H9 (cell line): ENCODE measurements around the gene IDH1. TPM values are rescaled to one million over a fixed set of nuclear protein-coding genes. Genes with fewer than 3 reads are reported as not detected.

Source experiments
- DNase-seq: peaks from one replicate; pipeline ENCODE4 v3.0.0-alpha.2; 2017
- H2AFZ ChIP-seq: one replicate; pipeline ENCODE4 v1.6.1; 2013; ENCODE audit warnings: mild to moderate bottlenecking, low read length, control low read depth, moderate library complexity
- H2AK5ac ChIP-seq: 2 replicates; pipeline ENCODE4 v1.6.1; 2013; ENCODE audit warnings: low read length, control low read depth, mixed read lengths; ENCODE audit not compliant: insufficient read length
- H2BK120ac ChIP-seq: one replicate; pipeline ENCODE4 v1.6.1; 2013; ENCODE audit warnings: low read depth, mild to moderate bottlenecking, low read length, control low read depth, inconsistent platforms; ENCODE audit not compliant: poor library complexity, severe bottlenecking
- H2BK12ac ChIP-seq: 2 replicates; pipeline ENCODE4 v1.6.1; 2013; ENCODE audit warnings: low read length, control low read depth, mixed read lengths, low read depth; ENCODE audit not compliant: insufficient read length
- H2BK15ac ChIP-seq: 2 replicates; pipeline ENCODE4 v1.6.1; 2013; ENCODE audit warnings: low read depth, low read length, control low read depth
- H2BK20ac ChIP-seq: one replicate; pipeline ENCODE4 v1.6.1; 2013; ENCODE audit warnings: low read depth, mild to moderate bottlenecking, low read length, control low read depth, inconsistent platforms; ENCODE audit not compliant: poor library complexity, severe bottlenecking
- H2BK5ac ChIP-seq: 2 replicates; pipeline ENCODE4 v1.6.1; 2013; ENCODE audit warnings: low read length, control low read depth, mixed read lengths; ENCODE audit not compliant: insufficient read length
- H3K14ac ChIP-seq: 2 replicates; pipeline ENCODE4 v1.6.1; 2013; ENCODE audit warnings: low read length, control low read depth; ENCODE audit not compliant: insufficient read depth
- H3K18ac ChIP-seq: 2 replicates; pipeline ENCODE4 v1.6.1; 2013; ENCODE audit warnings: low read depth, mild to moderate bottlenecking, mixed read lengths, low read length, control low read depth; ENCODE audit not compliant: insufficient read length
- H3K23ac ChIP-seq: 2 replicates; pipeline ENCODE4 v1.6.1; 2013; ENCODE audit warnings: low read length, control low read depth, mixed read lengths, low read depth; ENCODE audit not compliant: insufficient read length
- H3K23me2 ChIP-seq: 2 replicates; pipeline ENCODE4 v1.6.1; 2013; ENCODE audit warnings: low read depth, mild to moderate bottlenecking, mixed read lengths, low read length, control low read depth; ENCODE audit not compliant: insufficient read length, poor library complexity, severe bottlenecking
- H3K27ac ChIP-seq: 2 replicates; pipeline ENCODE4 v1.5.1; 2013; ENCODE audit warnings: low read length, control low read depth, mixed read lengths, low read depth; ENCODE audit not compliant: insufficient read length
- H3K27me3 ChIP-seq: 2 replicates; pipeline ENCODE4 v1.6.1; 2013; ENCODE audit warnings: low read length, control low read depth, inconsistent platforms; ENCODE audit not compliant: insufficient read depth
- H3K4ac ChIP-seq: 2 replicates; pipeline ENCODE4 v1.6.1; 2013; ENCODE audit warnings: low read depth, mild to moderate bottlenecking, control low read depth, inconsistent platforms, low read length, moderate library complexity
- H3K4me1 ChIP-seq: 2 replicates; pipeline ENCODE4 v1.6.1; 2013; ENCODE audit warnings: low read length, control low read depth, inconsistent platforms; ENCODE audit not compliant: insufficient read depth
- H3K4me2 ChIP-seq: 2 replicates; pipeline ENCODE4 v1.6.1; 2013; ENCODE audit warnings: low read length, control low read depth, mixed read lengths; ENCODE audit not compliant: insufficient read length, insufficient read depth
- H3K56ac ChIP-seq: 2 replicates; pipeline ENCODE4 v1.6.1; 2013; ENCODE audit warnings: low read depth, mild to moderate bottlenecking, mixed read lengths, low read length, control low read depth; ENCODE audit not compliant: insufficient read length
- H3K79me1 ChIP-seq: 2 replicates; pipeline ENCODE4 v1.6.1; 2013; ENCODE audit warnings: low read depth, mild to moderate bottlenecking, moderate library complexity, low read length, control low read depth, inconsistent platforms; ENCODE audit not compliant: insufficient read depth, poor library complexity, severe bottlenecking
- H3K79me2 ChIP-seq: 2 replicates; pipeline ENCODE4 v1.6.1; 2013; ENCODE audit warnings: low read length, control low read depth, inconsistent platforms; ENCODE audit not compliant: insufficient read depth
- H3K9ac ChIP-seq: 2 replicates; pipeline ENCODE4 v1.6.1; 2013; ENCODE audit warnings: low read length, control low read depth, mixed read lengths; ENCODE audit not compliant: insufficient read length; ENCODE audit errors: extremely low read depth
- H3K9me3 ChIP-seq: one replicate; pipeline ENCODE4 v1.6.1; 2013; ENCODE audit warnings: low read depth, low read length, inconsistent platforms; ENCODE audit not compliant: control insufficient read depth
- H3T11ph ChIP-seq: one replicate; pipeline ENCODE4 v1.6.1; 2013; ENCODE audit warnings: mild to moderate bottlenecking, low read length, control low read depth, inconsistent platforms
- H4K20me1 ChIP-seq: one replicate; pipeline ENCODE4 v1.6.1; 2013; ENCODE audit not compliant: control insufficient read depth, insufficient read length, insufficient read depth
- H4K5ac ChIP-seq: 2 replicates; pipeline ENCODE4 v1.6.1; 2013; ENCODE audit warnings: low read depth, mild to moderate bottlenecking, mixed read lengths, low read length, control low read depth; ENCODE audit not compliant: insufficient read length
- H4K8ac ChIP-seq: replicated peaks from 2 replicates; pipeline ENCODE4 v1.6.1; 2013; ENCODE audit warnings: low read length, control low read depth, mixed read lengths, low read depth; ENCODE audit not compliant: insufficient read length
- H4K91ac ChIP-seq: 2 replicates; pipeline ENCODE4 v1.6.1; 2013; ENCODE audit warnings: low read depth, mild to moderate bottlenecking, moderate library complexity, mixed read lengths, low read length, control low read depth; ENCODE audit not compliant: insufficient read length
- H3K27ac Mint-ChIP-seq, 3 experiments: 2 replicates in 2 of 3; 3 replicates in 1 of 3; pipeline ENCODE4 v1.8.0; 2020 to 2021; ENCODE audit warnings: mixed read lengths in 3 of 3, mild to moderate bottlenecking in 1 of 3, moderate library complexity in 1 of 3
- H3K27me3 Mint-ChIP-seq: 2 replicates; pipeline ENCODE4 v1.8.0; 2021; ENCODE audit warnings: low read depth, mild to moderate bottlenecking, moderate library complexity, mixed read lengths
- H3K36me3 Mint-ChIP-seq, 3 experiments: 2 replicates in 2 of 3; 3 replicates in 1 of 3; pipeline ENCODE4 v1.8.0; 2020 to 2021; ENCODE audit warnings: low read depth in 3 of 3, mixed read lengths in 3 of 3; ENCODE audit not compliant: insufficient read depth in 1 of 3
- H3K4me1 Mint-ChIP-seq, 2 experiments: 2 replicates each; pipeline ENCODE4 v1.8.0; 2020; ENCODE audit warnings: mixed read lengths in 2 of 2
- H3K4me3 Mint-ChIP-seq, 2 experiments: 2 replicates in 1 of 2; 3 replicates in 1 of 2; pipeline ENCODE4 v1.8.0; 2020 to 2021; ENCODE audit warnings: mild to moderate bottlenecking in 2 of 2, mixed read lengths in 2 of 2, moderate library complexity in 1 of 2
- H3K9me3 Mint-ChIP-seq, 2 experiments: 2 replicates in 1 of 2; 3 replicates in 1 of 2; pipeline ENCODE4 v1.8.0; 2020; ENCODE audit warnings: mild to moderate bottlenecking in 2 of 2, mixed read lengths in 2 of 2, moderate library complexity in 1 of 2
- WGBS: extraction: QIAGEN DNeasy Blood & Tissue Kit; methylation state at CpG from one replicate; pipeline ENCODE4 v1.1.7; 2013; ENCODE audit warnings: missing lambda C conversion rate, low lambda C conversion rate, mixed read lengths; ENCODE audit not compliant: insufficient read length; ENCODE audit errors: extremely low coverage; 5-methylcytosine and 5-hydroxymethylcytosine counted together
- total RNA-seq: library from RNA; stranded (reverse); gene quantifications from 2 replicates; pipeline ENCODE4 v1.2.1, GENCODE V29; 2021
- TF ChIP-seq, protein P1 (sequence below): fragments of 200-600 bp; sonication (generic); conservative IDR thresholded peaks from 3 replicates; pipeline ENCODE4 v1.8.0; 2021; ENCODE audit warnings: antibody characterized with exemption, mild to moderate bottlenecking

The IDH1 gene
- total RNA-seq, 1 experiment from 2014 or later, result 234 TPM

DNA sequence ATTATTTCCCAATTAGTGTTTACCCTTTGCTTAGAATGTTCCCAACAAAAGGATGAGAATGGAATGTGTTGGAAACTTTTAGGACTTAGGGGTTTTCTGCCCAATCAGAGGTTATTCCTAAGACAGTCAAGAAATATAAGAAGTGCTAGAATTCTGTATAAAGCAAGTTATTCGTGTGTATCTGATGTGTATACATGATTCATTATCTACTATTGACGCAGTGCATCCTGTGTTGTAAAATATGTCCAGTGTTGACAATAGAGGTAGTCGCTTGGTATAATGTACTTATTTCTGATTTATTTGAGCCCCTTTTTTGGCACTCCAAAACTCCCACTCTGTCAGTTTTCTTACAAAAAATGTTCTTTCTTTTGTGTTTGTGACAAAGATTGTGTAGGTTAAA is 12.1 kb upstream of the IDH1 start:
- H2BK5ac ChIP-seq, result no peak overlapping the region
- H4K91ac ChIP-seq, result no peak overlapping the region
- no peak overlapping the region for H3K23ac ChIP-seq
- H3K27me3 ChIP-seq, result no peaks in the 10 kb centered on the region
- no peak overlapping the region for H2BK120ac ChIP-seq
- H3K27ac ChIP-seq, result peak overlapping the region; percentile 84
- no peaks in the 10 kb centered on the region for H3K4me1 ChIP-seq
- no peak overlapping the region for H3K4ac ChIP-seq
- peaks cover 2 to 3% of the 10 kb centered on the region in 2 experiments; a peak in 1 of 5 replicates for H3K9me3 Mint-ChIP-seq
- H3K9ac ChIP-seq, result peak overlapping the region; percentile 72
- no peak overlapping the region for H2BK15ac ChIP-seq
- H3K36me3 Mint-ChIP-seq, result peaks cover 8 to 12% (median 10%) of the 10 kb centered on the region in 3 experiments
- H3K4me1 Mint-ChIP-seq, result peaks cover 31 to 33% of the 10 kb centered on the region in 2 experiments
- DNase-seq, result no peak
- H3K9me3 ChIP-seq, result no peaks in the 10 kb centered on the region
- peak overlapping the region; percentile 91 to 98 for H3K4me3 Mint-ChIP-seq
- no peaks in the 10 kb centered on the region for H3K27me3 Mint-ChIP-seq
- H2AK5ac ChIP-seq, result no peak overlapping the region
- no peak overlapping the region for H3K56ac ChIP-seq
- TF ChIP-seq, protein P1, sequence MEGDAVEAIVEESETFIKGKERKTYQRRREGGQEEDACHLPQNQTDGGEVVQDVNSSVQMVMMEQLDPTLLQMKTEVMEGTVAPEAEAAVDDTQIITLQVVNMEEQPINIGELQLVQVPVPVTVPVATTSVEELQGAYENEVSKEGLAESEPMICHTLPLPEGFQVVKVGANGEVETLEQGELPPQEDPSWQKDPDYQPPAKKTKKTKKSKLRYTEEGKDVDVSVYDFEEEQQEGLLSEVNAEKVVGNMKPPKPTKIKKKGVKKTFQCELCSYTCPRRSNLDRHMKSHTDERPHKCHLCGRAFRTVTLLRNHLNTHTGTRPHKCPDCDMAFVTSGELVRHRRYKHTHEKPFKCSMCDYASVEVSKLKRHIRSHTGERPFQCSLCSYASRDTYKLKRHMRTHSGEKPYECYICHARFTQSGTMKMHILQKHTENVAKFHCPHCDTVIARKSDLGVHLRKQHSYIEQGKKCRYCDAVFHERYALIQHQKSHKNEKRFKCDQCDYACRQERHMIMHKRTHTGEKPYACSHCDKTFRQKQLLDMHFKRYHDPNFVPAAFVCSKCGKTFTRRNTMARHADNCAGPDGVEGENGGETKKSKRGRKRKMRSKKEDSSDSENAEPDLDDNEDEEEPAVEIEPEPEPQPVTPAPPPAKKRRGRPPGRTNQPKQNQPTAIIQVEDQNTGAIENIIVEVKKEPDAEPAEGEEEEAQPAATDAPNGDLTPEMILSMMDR, result no peak
- H4K5ac ChIP-seq, result no peak overlapping the region
- no peak overlapping the region for H2BK20ac ChIP-seq
- no CpG with 5 or more reads among the region's 3 CpGs for WGBS
- no peak overlapping the region for H3K14ac ChIP-seq
- peak overlapping the region; percentile 89 for H3K4me2 ChIP-seq
- peaks cover 4% of the 10 kb centered on the region for H3K23me2 ChIP-seq
- H3K18ac ChIP-seq, result no peak overlapping the region
- no peak overlapping the region for H2AFZ ChIP-seq
- H3K79me2 ChIP-seq, result peaks cover 18% of the 10 kb centered on the region
- H3K27ac Mint-ChIP-seq, result peak overlapping the region; percentile 96 to 98 (median 98); a peak in 6 of 7 replicates
- H4K8ac ChIP-seq, result no peak overlapping the region
- H3T11ph ChIP-seq, result no peak overlapping the region
- peaks cover 3% of the 10 kb centered on the region for H3K79me1 ChIP-seq
- H2BK12ac ChIP-seq, result no peak overlapping the region
- H4K20me1 ChIP-seq, result no peaks in the 10 kb centered on the region
